Peyer's patch (tissue), 4 donors: ENCODE results near the gene TRIM37. TPM values are rescaled to one million over a fixed set of nuclear protein-coding genes. Genes with fewer than 3 reads are reported as not detected.

ENCODE experiments used
- DNase-seq, 3 donors: peaks; one replicate each; pipeline ENCODE4 v3.0.0-alpha.2; 2017 to 2019
- H3K27ac ChIP-seq, 4 donors: fragments of 200-600 bp; sonication (generic); one replicate each; pipeline ENCODE4 v1.5.1; 2016 to 2019
- H3K27me3 ChIP-seq, 2 donors: fragments of 200-600 bp; sonication (generic); one replicate each; pipeline ENCODE4 v1.5.1; 2019
- H3K36me3 ChIP-seq, 3 donors: fragments of 200-600 bp; sonication (generic); one replicate each; pipeline ENCODE4 v1.5.1; 2016 to 2019
- H3K4me1 ChIP-seq, 4 donors: fragments of 200-600 bp; sonication (generic); one replicate each; pipeline ENCODE4 v1.5.1; 2016 to 2019
- H3K4me3 ChIP-seq, 4 donors: fragments of 200-600 bp; sonication (generic); 1 replicate in 3 of 4; 2 replicates in 1 of 4; pipeline ENCODE4 v1.5.1; 2016 to 2019; ENCODE audit warnings: mild to moderate bottlenecking in 1 of 4
- H3K9me3 ChIP-seq, 4 donors: fragments of 200-600 bp; sonication (generic); one replicate each; pipeline ENCODE4 v1.5.1; 2016 to 2019; ENCODE audit warnings: mild to moderate bottlenecking in 1 of 4
- CTCF ChIP-seq, 6 experiments: fragments of 450-650 bp in 4 of 6; fragments of 200-600 bp in 2 of 6; sonication (generic) in 1 of 6; IDR thresholded peaks; one replicate each; pipeline ENCODE4 v1.5.1; 2017 to 2019; ENCODE audit warnings: antibody characterized with exemption in 6 of 6, mild to moderate bottlenecking in 3 of 6, moderate library complexity in 1 of 6
- POLR2A ChIP-seq, 2 donors: fragments of 450-650 bp; IDR thresholded peaks; one replicate each; pipeline ENCODE4 v1.5.1; 2017; ENCODE audit warnings: antibody characterized with exemption in 2 of 2, mild to moderate bottlenecking in 2 of 2, moderate library complexity in 2 of 2
- total RNA-seq, 4 donors: library from RNA; depleted of rRNA; stranded (reverse); fragments of >200 nt; gene quantifications; one replicate each; pipeline ENCODE4 v1.1.0, GENCODE V29; 2016

Gene TRIM37
- total RNA-seq, 4 donors from 2014 or later: 9.8 to 31.4 (median 14.7) TPM

- Histone ChIP-seq H3K27ac (no peak overlapping the region), H3K27me3 (no peaks in the 10 kb centered on the region), H3K4me1 (no peaks in the 10 kb centered on the region), H3K36me3 (no peaks in the 10 kb centered on the region), H3K9me3 (no peaks in the 10 kb centered on the region), H3K4me3 (no peak overlapping the region)
- no peak for DNase-seq
- TF ChIP-seq CTCF (IDR thresholded peaks at IDR 0.05) (no peak), POLR2A (IDR thresholded peaks at IDR 0.05) (no peak)
Measured at GRCh38 chr17:58976541-58976940, 130.1 kb downstream of the TRIM37 start.

GRCh38 chr17:58974354-58974753 lies 132.3 kb downstream of the TRIM37 start:
- Histone ChIP-seq H3K4me3 (no peak overlapping the region), H3K9me3 (no peaks in the 10 kb centered on the region), H3K27me3 (no peaks in the 10 kb centered on the region), H3K36me3 (no peaks in the 10 kb centered on the region), H3K4me1 (no peaks in the 10 kb centered on the region), H3K27ac (no peak overlapping the region)
- DNase-seq: no peak
- TF ChIP-seq CTCF (IDR thresholded peaks at IDR 0.05) (no peak), POLR2A (IDR thresholded peaks at IDR 0.05) (no peak)

- TF ChIP-seq POLR2A (IDR thresholded peaks at IDR 0.05) (no peak), CTCF (IDR thresholded peaks at IDR 0.05) (no peak)
- no peak overlapping the region for H3K27ac ChIP-seq
- DNase-seq: no peak
- H3K27me3 ChIP-seq: no peaks in the 10 kb centered on the region
- H3K9me3 ChIP-seq: no peaks in the 10 kb centered on the region
- H3K4me1 ChIP-seq: no peaks in the 10 kb centered on the region
- H3K36me3 ChIP-seq: no peaks in the 10 kb centered on the region
- no peak overlapping the region for H3K4me3 ChIP-seq
Measured at GRCh38 chr17:58970609-58971450, 135.8 kb downstream of the TRIM37 start.

GRCh38 chr17:58969612-58970011 lies 137.1 kb downstream of the TRIM37 start:
- Histone ChIP-seq H3K36me3 (no peaks in the 10 kb centered on the region), H3K27me3 (no peaks in the 10 kb centered on the region), H3K4me3 (no peak overlapping the region), H3K27ac (no peak overlapping the region), H3K4me1 (no peaks in the 10 kb centered on the region), H3K9me3 (no peaks in the 10 kb centered on the region)
- DNase-seq: no peak
- no peak for TF ChIP-seq POLR2A (IDR thresholded peaks at IDR 0.05)
- no peak for TF ChIP-seq CTCF (IDR thresholded peaks at IDR 0.05)

- H3K27ac ChIP-seq: no peak overlapping the region
- no peaks in the 10 kb centered on the region for H3K36me3 ChIP-seq
- DNase-seq: no peak
- no peaks in the 10 kb centered on the region for H3K4me1 ChIP-seq
- no peaks in the 10 kb centered on the region for H3K27me3 ChIP-seq
- H3K9me3 ChIP-seq: no peaks in the 10 kb centered on the region
- TF ChIP-seq POLR2A (IDR thresholded peaks at IDR 0.05) (no peak), CTCF (IDR thresholded peaks at IDR 0.05) (no peak)
- H3K4me3 ChIP-seq: no peak overlapping the region
Measured at GRCh38 chr17:58969156-58969555, 137.5 kb downstream of the TRIM37 start.
